Esophagus squamous epithelium (tissue), 5 donors: ENCODE measurements around the gene CGB5. TPM values are rescaled to one million over a fixed set of nuclear protein-coding genes. Genes with fewer than 3 reads are reported as not detected.

ENCODE experiments used
- DNase-seq: peaks from one replicate; lab custom pipeline; 2025; lab: John Stamatoyannopoulos, UW
- H3K27ac ChIP-seq, 4 donors: fragments of 200-600 bp; sonication (generic); one replicate each; pipeline ENCODE4 v1.5.1; 2016 to 2019; ENCODE audit warnings: mild to moderate bottlenecking in 1 of 4
- H3K27me3 ChIP-seq, 4 donors: fragments of 200-600 bp; sonication (generic); 1 replicate in 3 of 4; 2 replicates in 1 of 4; pipeline versions ENCODE4 v1.5.1 to v1.6.0; 2017 to 2021; ENCODE audit warnings: antibody characterized with exemption in 1 of 4
- H3K36me3 ChIP-seq, 3 donors: fragments of 200-600 bp; sonication (generic); one replicate each; pipeline ENCODE4 v1.5.1; 2016 to 2019
- H3K4me1 ChIP-seq, 3 donors: fragments of 200-600 bp; sonication (generic); one replicate each; pipeline ENCODE4 v1.5.1; 2017 to 2019
- H3K4me3 ChIP-seq, 4 donors: fragments of 200-600 bp; sonication (generic); 1 replicate in 3 of 4; 2 replicates in 1 of 4; pipeline ENCODE4 v1.5.1; 2016 to 2019; ENCODE audit warnings: mild to moderate bottlenecking in 2 of 4, moderate library complexity in 1 of 4
- H3K9me3 ChIP-seq, 3 donors: fragments of 200-600 bp; sonication (generic); one replicate each; pipeline ENCODE4 v1.5.1; 2016 to 2019
- CTCF ChIP-seq, 6 experiments: fragments of 450-650 bp in 4 of 6; fragments of 200-600 bp in 2 of 6; sonication (generic) in 2 of 6; IDR thresholded peaks; one replicate each; pipeline ENCODE4 v1.5.1; 2016 to 2019; ENCODE audit warnings: antibody characterized with exemption in 6 of 6, mild to moderate bottlenecking in 4 of 6, moderate library complexity in 4 of 6
- POLR2A ChIP-seq, 4 donors: fragments of 450-650 bp; IDR thresholded peaks; one replicate each; pipeline ENCODE4 v1.6.1; 2017; ENCODE audit warnings: antibody characterized with exemption in 4 of 4, mild to moderate bottlenecking in 4 of 4, moderate library complexity in 3 of 4
- WGBS, 2 donors: methylation state at CpG; one replicate each; pipeline ENCODE4 v1.1.5; 2018; 5-methylcytosine and 5-hydroxymethylcytosine counted together
- intact Hi-C: fragments of 100-400 bp; cut with DNase I; formaldehyde crosslinking; loops from one replicate; pipeline ENCODE4 v1.15.0; 2022
- total RNA-seq, 4 donors: library from RNA; depleted of rRNA; stranded (reverse); fragments of >200 nt; gene quantifications; one replicate each; pipeline ENCODE4 v1.1.0, GENCODE V29; 2016
- donor health status: DM: yes; HTN: yes; CAD: no.

Gene CGB5
- total RNA-seq, 4 donors from 2014 or later, result 2.4 TPM; not detected in 3

GRCh38 chr19:49004964-49005614 is 38.6 kb upstream of the CGB5 start:
- H3K4me3 ChIP-seq, result no peak overlapping the region
- H3K27me3 ChIP-seq, result no peaks in the 10 kb centered on the region
- intact Hi-C loops, result no loop called here
- peaks cover 31 to 96% (median 41%) of the 10 kb centered on the region in 3 donors for H3K36me3 ChIP-seq
- no peaks in the 10 kb centered on the region for H3K9me3 ChIP-seq
- TF ChIP-seq POLR2A (IDR thresholded peaks at IDR 0.05), result no peak
- no peak for TF ChIP-seq CTCF (IDR thresholded peaks at IDR 0.05)
- WGBS, 2 donors, result 93 to 96% methylated on average over 6 of the region's 7 CpGs
- no peak for DNase-seq
- no peaks in the 10 kb centered on the region for H3K4me1 ChIP-seq
- no peak overlapping the region for H3K27ac ChIP-seq

GRCh38 chr19:49006905-49007304 is 36.7 kb upstream of the CGB5 start:
- H3K4me3 ChIP-seq, result no peak overlapping the region
- TF ChIP-seq POLR2A (IDR thresholded peaks at IDR 0.05) (no peak), CTCF (IDR thresholded peaks at IDR 0.05) (no peak)
- intact Hi-C loops, result no loop called here
- no peaks in the 10 kb centered on the region for H3K4me1 ChIP-seq
- H3K36me3 ChIP-seq, result peaks cover 37 to 97% (median 55%) of the 10 kb centered on the region in 3 donors
- no peak for DNase-seq
- no peaks in the 10 kb centered on the region for H3K27me3 ChIP-seq
- 90 to 98% methylated on average over 2 to 11 of the region's 22 CpGs for WGBS, 2 donors
- H3K27ac ChIP-seq, result no peak overlapping the region
- H3K9me3 ChIP-seq, result no peaks in the 10 kb centered on the region

GRCh38 chr19:49009828-49010227 is 33.8 kb upstream of the CGB5 start:
- DNase-seq, result no peak
- no peaks in the 10 kb centered on the region for H3K4me1 ChIP-seq
- no peaks in the 10 kb centered on the region for H3K9me3 ChIP-seq
- H3K4me3 ChIP-seq, result no peak overlapping the region
- H3K36me3 ChIP-seq, result peaks cover 18 to 97% (median 43%) of the 10 kb centered on the region in 3 donors
- TF ChIP-seq CTCF (IDR thresholded peaks at IDR 0.05) (no peak), POLR2A (IDR thresholded peaks at IDR 0.05) (no peak)
- intact Hi-C loops, result no loop called here
- no peak overlapping the region for H3K27ac ChIP-seq
- WGBS, 2 donors, result 96 to 99% methylated on average over 11 to 15 of the region's 18 CpGs
- no peaks in the 10 kb centered on the region for H3K27me3 ChIP-seq

GRCh38 chr19:49010453-49010852 is 33.2 kb upstream of the CGB5 start:
- intact Hi-C loops, result no loop called here
- DNase-seq, result no peak

More at GRCh38 chr19:49010453-49010852, 33.2 kb upstream of the CGB5 start:
- no peak overlapping the region for H3K27ac ChIP-seq
- no peaks in the 10 kb centered on the region for H3K4me1 ChIP-seq
- 89 to 91% methylated on average over 12 to 16 of the region's 18 CpGs for WGBS, 2 donors
- no peaks in the 10 kb centered on the region for H3K27me3 ChIP-seq
- no peaks in the 10 kb centered on the region for H3K9me3 ChIP-seq
- H3K36me3 ChIP-seq, result peaks cover 15 to 97% (median 39%) of the 10 kb centered on the region in 3 donors
- H3K4me3 ChIP-seq, result no peak overlapping the region
- TF ChIP-seq POLR2A (IDR thresholded peaks at IDR 0.05), result no peak
- no peak for TF ChIP-seq CTCF (IDR thresholded peaks at IDR 0.05)
